B cell (primary cell): ENCODE data around the gene CACNA2D3. TPM values are rescaled to one million over a fixed set of nuclear protein-coding genes. Genes with fewer than 3 reads are reported as not detected.

ENCODE experiments used
- ATAC-seq: fragments of 200-7000 bp; cut with Tn5 transposase; one replicate; pipeline ENCODE4 v1.10.0; 2021; ENCODE audit warnings: low read depth, mild to moderate bottlenecking, moderate number of reproducible peaks, moderate library complexity
- CTCF ChIA-PET: fragments of 350-600 bp; sonication (Branson Sonifier 250); formaldehyde crosslinking; loops from one replicate; lab custom pipeline; 2021; ENCODE audit warnings: antibody characterized with exemption, inconsistent platforms; lab: Charles Lee
- POLR2A ChIA-PET: fragments of 350-600 bp; sonication (Branson Sonifier 250); formaldehyde crosslinking; loops from one replicate; lab custom pipeline; 2021; ENCODE audit warnings: antibody characterized with exemption; lab: Charles Lee
- DNase-seq: peaks from one replicate; pipeline ENCODE4 v3.0.0; 2013
- H2AFZ ChIP-seq: 2 replicates; pipeline ENCODE4 v1.6.1; 2012; ENCODE audit warnings: mild to moderate bottlenecking, low read depth, low read length; ENCODE audit not compliant: insufficient read depth, poor library complexity, severe bottlenecking
- H3K27ac ChIP-seq, 2 donors: 1 replicate in 1 of 2; 2 replicates in 1 of 2; pipeline ENCODE4 v1.5.1; 2012 to 2013; ENCODE audit warnings: low read length in 2 of 2, mild to moderate bottlenecking in 2 of 2, moderate library complexity in 1 of 2
- H3K27me3 ChIP-seq, 4 experiments: fragments of 200-600 bp in 1 of 4; sonication (generic) in 1 of 4; replicated peaks in 1 of 4; 1 replicate in 2 of 4; 2 replicates in 2 of 4; pipeline versions ENCODE4 v1.6.1 to v1.7.0; 2013 to 2016; ENCODE audit warnings: low read length in 3 of 4, mild to moderate bottlenecking in 2 of 4, mixed read lengths in 1 of 4, moderate library complexity in 1 of 4; ENCODE audit not compliant: insufficient read depth in 4 of 4, control insufficient read depth in 3 of 4; ENCODE audit errors: control extremely low read depth in 1 of 4
- H3K36me3 ChIP-seq, 2 experiments: replicated peaks in 1 of 2; 1 replicate in 1 of 2; 2 replicates in 1 of 2; pipeline versions ENCODE4 v1.6.1 to v1.7.1; 2013; ENCODE audit warnings: low read length in 1 of 2; ENCODE audit not compliant: insufficient read depth in 2 of 2, control insufficient read depth in 1 of 2; ENCODE audit errors: control extremely low read depth in 1 of 2, extremely low read depth in 1 of 2
- H3K4me1 ChIP-seq, 2 donors: fragments of 200-600 bp in 1 of 2; sonication (generic) in 1 of 2; 1 replicate in 1 of 2; 2 replicates in 1 of 2; pipeline versions ENCODE4 v1.5.1 to v1.6.1; 2013 to 2017; ENCODE audit warnings: low read length in 2 of 2; ENCODE audit not compliant: control insufficient read depth in 2 of 2, insufficient read depth in 2 of 2
- H3K4me2 ChIP-seq: replicated peaks from 2 replicates; pipeline ENCODE3; 2012; ENCODE audit warnings: mild to moderate bottlenecking, low read depth, low read length; ENCODE audit not compliant: poor library complexity, severe bottlenecking
- H3K4me3 ChIP-seq, 5 experiments: fragments of 200-600 bp in 1 of 5; sonication (generic) in 1 of 5; 1 replicate in 3 of 5; 2 replicates in 2 of 5; pipeline versions ENCODE4 v1.5.1 to v1.7.0; 2011 to 2016; ENCODE audit warnings: low read length in 4 of 5, mild to moderate bottlenecking in 4 of 5, low read depth in 2 of 5, control low read depth in 1 of 5, moderate library complexity in 1 of 5; ENCODE audit not compliant: insufficient read depth in 1 of 5; ENCODE audit errors: control extremely low read depth in 1 of 5, extremely low read depth in 1 of 5
- H3K79me2 ChIP-seq: fragments of 200-600 bp; sonication (generic); one replicate; pipeline ENCODE4 v1.6.0; 2016; ENCODE audit warnings: low read length; ENCODE audit not compliant: control insufficient read depth, insufficient read depth
- H3K9ac ChIP-seq: fragments of 200-600 bp; sonication (generic); 2 replicates; pipeline ENCODE4 v1.6.1; 2017; ENCODE audit warnings: mild to moderate bottlenecking, low read length, moderate library complexity
- H3K9me3 ChIP-seq, 3 donors: one replicate each; pipeline versions ENCODE4 v1.6.1 to v1.7.1; 2013; ENCODE audit warnings: low read length in 2 of 3; ENCODE audit not compliant: control insufficient read depth in 2 of 3, insufficient read depth in 1 of 3; ENCODE audit errors: control extremely low read depth in 1 of 3
- H4K20me1 ChIP-seq: 2 replicates; pipeline ENCODE4 v1.6.0; 2012; ENCODE audit warnings: mild to moderate bottlenecking, low read length; ENCODE audit not compliant: insufficient read depth, control insufficient read depth, poor library complexity, severe bottlenecking
- H3K27ac Mint-ChIP-seq: one replicate; pipeline ENCODE4 v1.8.0; 2021; ENCODE audit warnings: mixed read lengths
- H3K27me3 Mint-ChIP-seq: one replicate; pipeline ENCODE4 v1.8.0; 2021; ENCODE audit warnings: mixed read lengths
- H3K4me1 Mint-ChIP-seq: one replicate; pipeline ENCODE4 v1.8.0; 2021; ENCODE audit warnings: mixed read lengths
- H3K4me3 Mint-ChIP-seq: one replicate; pipeline ENCODE4 v1.8.0; 2021; ENCODE audit warnings: mixed read lengths
- H3K9me3 Mint-ChIP-seq: one replicate; pipeline ENCODE4 v1.8.0; 2022; ENCODE audit warnings: mixed read lengths; ENCODE audit not compliant: insufficient read depth
- CTCF ChIP-seq: fragments of 200-600 bp; IDR thresholded peaks from one replicate; pipeline ENCODE4 v1.8.0; 2022; ENCODE audit warnings: antibody characterized with exemption, mild to moderate bottlenecking
- EZH2 ChIP-seq: IDR thresholded peaks from 2 replicates; pipeline ENCODE4 v1.6.1; 2012; ENCODE audit warnings: borderline replicate concordance, low read depth, mild to moderate bottlenecking, moderate library complexity, low read length; ENCODE audit not compliant: insufficient read depth, poor library complexity, severe bottlenecking
- WGBS: methylation state at CpG from one replicate; pipeline ENCODE4 v1.1.5; 2013; ENCODE audit warnings: missing lambda C conversion rate; ENCODE audit not compliant: insufficient coverage; 5-methylcytosine and 5-hydroxymethylcytosine counted together
- intact Hi-C: fragments of 100-400 bp; cut with micrococcal nuclease; formaldehyde crosslinking; loops from one replicate; pipeline ENCODE4 v1.10.0; 2022
- polyA plus RNA-seq: library from polyadenylated mRNA; depleted of rRNA; stranded (reverse); fragments of >200 nt; gene quantifications from 2 replicates; pipeline ENCODE4 v1.2.3, GENCODE V29; 2012
- total RNA-seq, 2 donors: library from RNA; stranded (reverse); fragments of 120-200 nt in 1 of 2; gene quantifications; 1 replicate in 1 of 2; 2 replicates in 1 of 2; pipeline versions ENCODE4 v1.2.3 to v1.2.4, GENCODE V29; 2013 to 2022

The CACNA2D3 gene
- total and polyA plus RNA-seq, 2 donors (not counting 1 experiment from before 2014, with no cell fraction given), result not detected

GRCh38 chr3:54169524-54169923 lies 47.2 kb downstream of the CACNA2D3 start:
- Histone ChIP-seq H3K4me3 (no peak overlapping the region), H2AFZ (no peak overlapping the region), H3K9ac (no peak overlapping the region), H3K36me3 (no peaks in the 10 kb centered on the region), H3K27me3 (no peaks in the 10 kb centered on the region), H3K9me3 (no peaks in the 10 kb centered on the region), H3K4me2 (no peak overlapping the region), H3K79me2 (no peaks in the 10 kb centered on the region), H3K4me1 (no peaks in the 10 kb centered on the region), H3K27ac (no peak overlapping the region), H4K20me1 (no peaks in the 10 kb centered on the region)
- no peak for DNase-seq
- TF ChIP-seq CTCF (no peak), EZH2 (no peak)
- intact Hi-C loops, result no loop called here
- H3K27ac Mint-ChIP-seq, result no peak overlapping the region
- CTCF ChIA-PET, result no interaction called here
- POLR2A ChIA-PET, result no interaction called here
- 97% methylated on average over 7 of the region's 7 CpGs for WGBS
- ATAC-seq, result no peak
- no peaks in the 10 kb centered on the region for H3K4me1 Mint-ChIP-seq
- H3K9me3 Mint-ChIP-seq, result no peaks in the 10 kb centered on the region
- H3K27me3 Mint-ChIP-seq, result no peaks in the 10 kb centered on the region
- no peak overlapping the region for H3K4me3 Mint-ChIP-seq

GRCh38 chr3:54171509-54171908 lies 49.2 kb downstream of the CACNA2D3 start:
- Histone ChIP-seq H3K9me3 (no peaks in the 10 kb centered on the region), H3K9ac (no peak overlapping the region), H3K4me2 (no peak overlapping the region), H4K20me1 (no peaks in the 10 kb centered on the region), H3K4me1 (no peaks in the 10 kb centered on the region), H3K36me3 (no peaks in the 10 kb centered on the region), H2AFZ (no peak overlapping the region), H3K79me2 (no peaks in the 10 kb centered on the region), H3K27ac (no peak overlapping the region), H3K27me3 (no peaks in the 10 kb centered on the region), H3K4me3 (no peak overlapping the region)
- ATAC-seq, result no peak
- Mint-ChIP-seq H3K27ac (no peak overlapping the region), H3K4me3 (no peak overlapping the region), H3K9me3 (no peaks in the 10 kb centered on the region), H3K27me3 (no peaks in the 10 kb centered on the region), H3K4me1 (no peaks in the 10 kb centered on the region)
- 81% methylated on average over 1 of the region's 1 CpG for WGBS
- TF ChIP-seq CTCF (no peak), EZH2 (no peak)
- DNase-seq, result no peak
- ChIA-PET POLR2A (no interaction called here), CTCF (no interaction called here)
- intact Hi-C loops, result no loop called here
